HG02970 (cell line): ENCODE data around the gene GADD45G.

Experiments used
- ATAC-seq: cut with Tn5 transposase; IDR thresholded peaks from one replicate; pipeline ENCODE4 v1.9.1; 2021; ENCODE audit warnings: mild to moderate bottlenecking, moderate library complexity, moderate number of reproducible peaks; ENCODE audit not compliant: unreplicated experiment, low FRiP score

GADD45G gene

DNA sequence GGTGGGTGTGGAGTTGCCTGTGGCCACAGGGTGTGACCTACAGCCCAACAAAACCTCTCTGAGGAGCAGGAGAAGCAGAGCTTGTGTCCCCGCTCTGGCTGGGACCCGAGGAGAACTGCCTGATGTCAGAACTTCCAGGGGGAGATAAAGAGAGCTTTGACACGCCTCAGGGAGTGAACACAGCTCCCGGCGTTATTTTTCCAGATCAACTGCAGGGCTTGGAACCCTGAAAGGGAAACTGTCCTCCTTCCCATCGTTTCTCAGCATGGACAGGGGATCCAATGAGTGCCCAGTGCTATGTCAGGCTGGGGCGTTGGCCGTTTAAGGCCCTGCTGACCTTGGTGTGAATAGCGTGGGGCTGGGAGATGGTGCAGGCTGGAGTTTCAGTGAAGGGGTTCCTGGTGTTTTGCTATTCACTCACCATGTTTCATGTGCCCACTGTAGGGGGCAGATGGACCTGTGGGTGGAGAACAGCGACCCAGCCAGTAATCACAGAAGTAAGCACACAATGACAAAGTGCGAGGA is 22.0 kb downstream of the GADD45G start:
- no peak for ATAC-seq

DNA sequence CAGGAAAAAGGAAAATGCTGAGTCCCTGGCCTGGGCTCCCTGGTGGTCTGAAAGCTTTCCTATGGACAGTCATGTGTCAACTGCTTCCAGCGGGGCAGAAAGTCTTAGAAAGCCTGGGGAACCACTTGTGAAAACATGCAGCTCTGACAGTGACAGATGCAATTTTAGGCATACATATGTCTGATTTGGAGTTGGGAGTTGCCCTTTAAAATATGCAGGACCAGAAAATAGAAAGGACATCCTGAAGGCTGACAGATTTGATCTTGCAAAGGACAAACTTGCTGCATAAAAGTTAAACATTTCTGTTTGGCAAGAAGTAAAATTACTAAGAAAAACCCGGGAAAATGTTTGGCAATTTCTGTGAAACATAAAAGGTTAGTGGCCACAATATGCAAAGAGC is 23.8 kb downstream of the GADD45G start:
- no peak for ATAC-seq

DNA sequence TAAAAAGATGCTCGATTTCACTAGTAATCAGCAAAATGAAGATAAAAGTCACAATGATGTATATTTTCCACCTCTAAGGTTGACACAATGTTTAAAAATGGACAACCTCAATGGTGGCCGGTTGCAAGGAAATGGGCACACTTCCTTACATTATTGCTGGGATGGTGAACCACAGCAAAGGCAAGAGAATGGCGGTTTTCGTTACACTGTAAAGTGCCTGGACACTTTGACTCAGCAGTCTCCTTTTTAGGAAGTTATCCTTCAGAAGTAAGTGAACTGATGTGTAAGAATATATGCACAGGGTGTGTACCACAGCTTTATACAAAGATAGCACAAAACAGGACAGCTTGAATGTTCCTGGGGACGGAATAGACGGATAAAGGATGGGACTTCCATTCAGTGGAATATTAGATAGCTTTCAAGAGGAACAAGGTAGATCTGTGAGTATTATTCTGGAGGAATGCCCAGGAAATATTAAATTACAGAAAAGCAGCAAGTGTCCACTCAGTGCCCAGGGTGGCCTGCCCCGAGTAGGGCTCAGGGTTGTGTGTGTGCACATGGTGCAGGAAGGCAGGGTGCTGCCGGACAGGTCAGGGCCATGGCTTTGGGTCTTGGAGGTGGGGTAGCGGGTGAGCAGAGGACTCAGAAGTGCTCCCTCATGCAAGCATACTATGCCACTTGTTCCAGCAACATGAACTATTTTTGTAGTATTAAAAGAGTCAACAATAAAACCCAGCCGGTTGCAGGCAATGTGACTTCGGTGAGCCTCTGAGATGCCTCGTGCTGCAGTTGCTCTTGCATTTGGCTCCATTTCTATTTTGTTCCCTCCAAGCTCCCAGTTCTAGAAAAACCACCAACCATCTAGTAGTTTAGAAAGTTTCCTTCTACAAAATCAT is 24.5 kb downstream of the GADD45G start:
- ATAC-seq: no peak

DNA sequence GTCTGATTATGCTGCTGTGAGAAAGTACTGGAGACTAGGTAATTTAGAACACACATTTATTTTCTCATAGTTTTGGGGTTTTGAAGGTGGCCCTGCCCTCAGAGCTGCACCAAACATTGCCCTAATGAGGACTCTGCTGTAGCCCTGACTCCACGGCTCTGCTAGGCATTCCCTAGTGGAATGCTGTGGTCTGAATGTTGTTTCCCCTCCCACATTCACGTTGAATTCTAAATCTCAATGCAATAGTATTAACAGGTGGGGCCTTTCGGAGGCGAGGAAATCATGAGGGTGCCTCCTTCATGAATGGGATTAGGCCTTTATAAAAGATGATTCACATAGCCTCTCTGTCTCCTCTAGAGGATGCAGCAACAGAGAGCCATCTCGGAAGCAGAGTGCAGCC is 25.7 kb downstream of the GADD45G start:
- no peak for ATAC-seq

DNA sequence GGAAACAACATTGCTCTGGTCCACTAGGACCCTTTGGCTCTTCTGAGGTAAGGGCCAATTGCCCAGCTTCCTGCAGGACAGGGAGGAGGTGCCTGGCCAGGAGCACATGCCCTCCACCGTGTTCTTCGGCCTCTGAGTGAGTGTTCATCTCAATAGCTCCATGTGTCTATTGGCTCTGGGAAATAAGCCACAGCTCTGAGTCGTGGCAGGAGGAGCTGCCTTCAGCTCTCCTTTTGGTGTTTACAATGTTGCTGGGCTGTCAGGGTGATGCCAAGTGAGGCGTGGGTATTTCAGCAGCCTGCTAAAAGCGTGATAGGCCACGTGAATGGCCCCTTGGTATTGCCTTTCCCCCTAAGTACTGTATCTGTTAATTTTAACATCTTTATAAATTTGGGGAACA is 26.6 kb downstream of the GADD45G start:
- no peak for ATAC-seq

DNA sequence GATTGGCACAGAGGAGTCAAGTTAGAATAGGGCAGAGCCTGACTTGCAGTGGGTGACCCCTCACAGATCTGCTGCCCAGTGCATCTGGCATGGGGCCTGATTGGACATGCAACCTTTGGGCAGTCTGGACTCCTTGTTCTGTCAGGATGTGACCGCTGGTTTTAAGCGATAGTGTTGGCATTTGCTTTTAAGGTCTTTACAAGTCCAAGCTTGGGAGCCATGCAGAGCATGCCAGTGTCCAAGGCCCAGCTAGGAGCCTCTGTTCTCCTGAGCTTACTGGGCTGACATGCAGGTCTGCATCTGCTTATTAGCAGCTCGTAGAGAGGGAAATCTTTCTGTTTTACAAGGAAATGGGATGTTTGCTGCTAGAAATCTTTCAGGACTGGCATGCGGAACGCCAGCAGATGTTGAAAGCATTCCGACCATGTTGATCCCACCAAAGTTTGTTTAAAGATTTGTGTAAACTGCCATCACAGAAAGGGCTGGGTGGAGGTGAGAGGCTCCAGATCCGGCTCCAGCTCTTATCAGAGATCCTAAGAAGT is 27.5 kb downstream of the GADD45G start:
- ATAC-seq: no peak

DNA sequence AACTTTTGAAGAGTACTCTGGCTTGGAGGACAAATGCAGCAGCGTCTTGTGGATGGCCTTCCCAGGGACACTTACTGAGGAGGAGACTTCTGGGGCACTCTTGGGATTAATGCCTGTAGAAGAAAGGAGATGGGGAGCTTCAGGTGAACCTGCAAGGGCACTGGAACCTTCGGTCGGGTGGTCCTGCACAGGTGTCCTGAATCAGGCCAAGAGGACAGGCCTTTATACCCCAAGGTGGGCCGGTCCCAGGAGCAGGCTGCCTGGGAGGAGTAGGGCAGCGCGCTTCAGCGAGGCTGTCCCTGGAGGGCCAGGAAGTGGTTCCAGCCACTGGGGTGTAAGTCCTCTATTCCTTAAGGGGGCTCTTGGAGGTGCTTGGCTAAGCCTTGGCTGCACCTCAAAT is 27.9 kb downstream of the GADD45G start:
- no peak for ATAC-seq

DNA sequence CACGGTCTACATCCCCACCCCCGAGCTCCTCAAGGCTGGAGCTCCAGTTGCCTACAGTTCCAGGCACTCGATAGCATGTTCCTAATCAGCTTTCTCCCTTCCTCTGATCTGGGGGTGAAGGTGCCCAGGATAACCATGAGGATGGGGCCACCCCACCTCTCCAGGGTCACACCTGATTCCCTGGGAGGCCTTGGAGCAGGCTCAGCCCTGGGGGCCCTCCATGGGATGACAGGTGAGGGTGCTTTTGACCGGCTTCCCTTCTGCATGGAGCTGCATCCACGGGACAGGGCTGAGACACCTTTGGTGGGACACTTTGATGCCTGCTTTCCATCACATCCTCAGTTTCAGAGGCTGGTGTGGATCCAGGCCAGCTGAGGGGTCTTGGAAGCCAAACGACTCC is 28.6 kb downstream of the GADD45G start:
- no peak for ATAC-seq

DNA sequence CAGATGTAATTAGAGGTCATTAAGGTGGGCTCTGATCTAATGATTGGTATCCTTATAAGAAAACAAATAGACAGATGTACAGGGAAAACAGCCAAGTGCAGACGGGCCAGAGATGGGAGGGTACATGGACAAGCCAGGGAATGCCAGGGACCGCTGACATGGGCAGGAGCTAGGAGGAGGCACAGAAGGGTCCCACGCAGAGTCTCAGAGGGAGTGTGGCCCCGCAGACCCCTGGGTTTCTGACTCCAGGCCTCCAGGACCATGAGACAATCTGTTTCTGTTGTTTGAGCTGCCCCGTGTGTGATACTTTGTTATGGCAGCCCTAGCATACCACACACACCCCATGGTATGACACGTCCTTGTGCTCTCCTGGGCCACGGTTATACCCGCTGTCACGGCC is 29.1 kb downstream of the GADD45G start:
- no peak for ATAC-seq

DNA sequence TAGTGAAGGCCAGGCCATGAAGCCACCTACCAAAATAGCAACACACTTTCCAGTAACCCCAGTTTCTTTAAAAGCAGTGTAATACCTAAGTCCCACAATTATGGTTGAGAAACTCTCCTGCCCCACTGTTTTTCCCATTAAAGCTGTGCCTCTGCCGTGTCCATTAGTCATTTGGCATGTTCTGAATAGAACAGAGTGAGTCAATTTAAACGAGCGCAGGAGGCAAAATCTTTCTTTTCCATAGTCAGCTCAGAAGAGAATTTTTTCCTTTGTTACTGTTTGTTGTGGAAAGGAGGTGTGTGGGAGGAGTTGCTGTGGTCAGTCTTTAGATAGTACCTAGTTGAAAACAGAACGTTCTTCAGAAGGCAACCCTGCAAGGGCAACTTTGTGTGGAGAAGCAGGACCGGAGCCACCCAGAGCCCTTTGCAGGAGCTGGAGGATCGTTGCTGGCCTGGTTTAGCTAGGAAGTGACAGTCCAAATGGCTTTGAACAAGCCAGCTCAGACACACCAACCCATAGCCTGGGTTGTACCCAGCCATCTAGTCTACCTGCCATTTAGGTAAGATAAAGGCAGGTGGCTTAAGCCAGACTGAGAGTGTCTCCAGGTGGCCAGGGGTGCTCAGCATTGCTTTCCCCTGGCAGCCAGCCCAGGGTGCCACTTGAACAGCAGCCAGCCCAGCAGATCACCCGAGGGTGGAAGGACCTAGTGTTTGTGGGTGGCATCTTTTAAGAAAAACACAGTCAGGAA is 30.4 kb downstream of the GADD45G start:
- no peak for ATAC-seq

DNA sequence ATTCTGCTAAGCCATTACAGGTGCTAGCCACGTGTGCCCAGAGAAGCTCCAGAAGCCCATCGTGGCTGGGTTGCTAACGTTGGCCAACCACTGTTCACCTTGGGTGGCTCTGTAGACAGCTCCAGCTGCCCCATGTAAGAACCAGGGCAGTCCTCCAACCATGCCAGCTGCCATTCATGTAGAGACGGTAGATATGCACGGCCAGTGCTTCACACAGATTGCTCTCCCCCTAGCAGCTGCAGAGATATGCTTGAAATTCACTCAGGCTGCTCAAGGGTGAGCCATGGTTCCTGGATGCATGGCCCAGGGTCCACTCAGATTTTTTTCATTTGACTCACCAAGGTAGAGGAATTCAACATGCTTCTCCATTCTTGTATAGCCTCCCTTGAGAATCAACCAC is 31.0 kb downstream of the GADD45G start:
- ATAC-seq: no peak

DNA sequence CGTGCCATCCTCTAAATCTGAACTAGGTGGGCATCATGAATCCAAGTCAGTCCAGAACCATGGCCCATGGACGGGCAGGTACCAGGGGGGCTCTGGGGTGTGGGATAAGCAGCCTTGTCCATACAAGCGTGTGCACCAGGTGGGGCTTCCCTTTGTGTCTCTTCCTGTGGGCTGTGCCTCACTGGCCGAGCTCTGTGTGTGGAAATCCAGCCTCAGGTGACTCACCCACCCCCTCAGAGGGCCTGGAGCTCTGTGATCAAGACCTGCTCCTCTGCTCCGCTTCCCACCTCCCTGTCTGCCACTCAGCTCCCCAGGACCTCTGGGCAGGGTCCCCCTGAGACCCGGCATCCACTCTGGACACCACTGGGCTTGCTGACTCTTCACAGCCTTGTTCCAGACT is 33.0 kb downstream of the GADD45G start:
- ATAC-seq: no peak

DNA sequence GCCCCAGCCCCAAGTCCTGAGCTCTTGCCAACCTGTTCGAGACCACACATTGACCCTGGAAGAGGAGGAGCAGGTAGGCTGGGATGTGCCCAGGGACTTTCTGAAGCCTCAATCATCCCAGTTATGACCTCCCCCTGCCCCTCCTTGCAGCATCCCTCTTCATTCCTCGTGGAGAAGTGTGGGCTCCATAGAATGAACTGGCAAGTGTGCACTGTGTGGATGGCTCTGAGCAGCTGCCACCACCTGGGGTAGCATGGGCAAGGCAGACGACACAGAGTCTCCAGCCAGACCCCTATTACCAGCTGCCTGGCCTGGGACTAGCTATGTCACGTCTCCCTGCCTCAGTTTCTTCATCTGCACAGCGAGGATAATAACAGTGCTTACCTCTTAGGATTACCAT is 33.5 kb downstream of the GADD45G start:
- no peak for ATAC-seq

DNA sequence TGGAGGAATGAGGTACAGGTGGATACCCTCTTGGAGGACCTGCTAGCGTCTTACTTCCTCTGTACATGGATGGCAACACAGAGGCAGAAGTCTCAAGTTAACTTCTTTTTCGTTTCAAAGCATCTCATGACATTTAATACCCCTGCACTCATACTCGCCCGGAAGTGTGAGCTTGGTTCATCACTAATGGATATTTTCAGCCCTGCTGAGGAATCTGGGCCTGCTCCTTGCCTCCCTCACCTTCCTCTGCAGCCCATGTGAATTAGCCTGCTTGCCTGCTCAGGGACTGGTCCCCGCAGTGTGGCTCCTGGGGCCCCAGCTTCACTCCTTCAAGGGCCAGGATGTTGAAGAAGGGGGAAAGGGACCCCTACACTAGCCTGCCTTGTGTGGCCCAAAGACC is 34.1 kb downstream of the GADD45G start:
- ATAC-seq: no peak

DNA sequence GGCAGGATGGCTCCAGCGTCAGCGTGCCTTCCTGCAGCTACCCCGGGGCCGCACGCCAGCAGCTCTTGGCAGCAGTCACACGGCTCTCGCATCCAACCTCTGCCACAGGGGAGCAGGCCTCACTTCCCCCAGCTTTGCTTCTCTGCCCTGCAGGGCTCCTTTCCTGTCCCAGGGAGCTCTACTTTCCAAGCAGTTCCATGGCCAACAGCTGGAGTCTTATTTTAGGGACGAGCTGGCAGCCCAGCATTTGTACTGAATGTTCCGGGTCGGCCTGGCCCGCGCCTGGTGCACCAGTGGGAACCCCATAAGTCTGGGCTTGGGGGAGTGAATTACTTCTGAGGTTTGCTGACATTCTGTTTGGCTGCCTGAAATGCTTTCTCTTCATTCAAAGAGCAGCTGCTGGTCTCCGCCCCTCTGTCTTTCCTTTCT is 34.6 kb downstream of the GADD45G start:
- no peak for ATAC-seq

DNA sequence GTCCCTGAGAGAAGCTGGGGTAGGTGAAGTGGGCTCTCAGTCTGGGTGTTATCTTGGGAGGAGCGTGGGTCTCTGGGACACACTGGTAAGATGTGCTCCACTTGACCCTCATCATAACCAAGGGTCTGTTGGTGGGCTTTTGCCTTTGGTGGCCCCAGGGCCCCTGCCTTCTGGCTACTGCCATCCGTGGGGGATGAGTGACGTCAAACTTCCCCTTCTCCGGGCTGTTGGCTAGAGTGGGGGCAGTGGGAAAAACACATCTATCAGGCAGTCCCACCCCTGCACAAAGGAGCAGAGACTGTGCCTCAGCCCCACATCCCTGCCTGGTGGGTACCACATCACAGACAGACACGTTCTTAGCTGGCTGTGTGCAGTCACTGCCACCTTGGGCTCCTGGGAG is 35.1 kb downstream of the GADD45G start:
- no peak for ATAC-seq

DNA sequence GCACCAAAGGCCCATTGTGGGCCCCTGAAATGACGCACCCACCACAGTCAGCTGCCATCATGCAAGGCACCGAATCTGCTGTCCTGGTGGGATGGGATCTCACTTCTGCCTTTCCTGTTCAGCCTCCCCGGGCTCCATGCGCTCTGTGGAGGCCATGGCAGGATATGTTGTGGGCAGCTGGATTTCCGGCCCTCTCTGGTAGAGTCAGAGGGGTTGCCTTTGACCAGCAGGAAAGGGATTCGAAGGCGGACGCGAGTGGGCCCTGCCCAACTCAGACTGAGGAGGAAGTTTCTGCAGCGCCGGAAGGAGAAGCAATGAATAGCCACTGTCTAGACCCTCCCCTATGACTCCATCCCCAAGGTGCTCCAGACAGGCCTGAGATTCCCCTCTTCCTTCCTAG is 35.5 kb downstream of the GADD45G start:
- no peak for ATAC-seq

DNA sequence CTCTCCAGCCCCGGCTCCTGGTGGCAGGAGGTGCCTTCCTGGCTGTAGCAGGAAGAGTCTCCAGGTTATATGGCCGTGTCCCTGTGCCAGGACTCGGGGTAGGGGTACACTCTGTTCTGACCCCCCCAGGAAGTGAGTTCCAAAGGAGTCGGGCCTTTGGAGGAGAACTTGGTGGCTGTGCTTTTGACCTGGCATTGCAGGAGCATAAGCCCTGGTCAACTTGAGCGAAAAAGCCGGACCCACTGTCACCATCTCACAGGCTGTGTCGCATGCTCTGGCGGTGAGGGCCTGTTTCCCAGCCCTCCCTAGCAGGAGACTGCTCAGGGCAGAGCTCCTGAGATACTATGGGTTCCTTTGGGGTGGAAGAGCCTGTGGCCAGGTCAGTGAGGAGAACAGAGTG is 36.0 kb downstream of the GADD45G start:
- ATAC-seq: no peak

DNA sequence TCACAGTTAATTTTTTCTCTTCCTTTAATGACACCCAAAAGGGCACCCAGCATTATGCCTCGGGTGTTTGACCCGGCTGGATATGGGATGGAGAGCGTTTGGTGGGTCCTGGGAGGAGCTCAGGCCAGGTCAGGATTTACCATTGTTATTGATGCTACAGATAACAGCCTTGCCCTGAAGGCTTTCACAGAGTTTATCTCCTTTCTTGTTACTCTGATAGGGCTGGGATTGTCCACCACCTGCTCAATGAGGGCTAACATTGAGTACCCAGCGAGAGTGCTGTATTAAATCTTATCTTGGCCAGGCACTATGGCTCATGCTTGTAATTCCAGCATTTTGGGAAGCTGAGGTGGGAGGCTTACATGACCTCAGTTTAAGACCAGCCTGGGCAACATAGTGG is 37.2 kb downstream of the GADD45G start:
- ATAC-seq: no peak

DNA sequence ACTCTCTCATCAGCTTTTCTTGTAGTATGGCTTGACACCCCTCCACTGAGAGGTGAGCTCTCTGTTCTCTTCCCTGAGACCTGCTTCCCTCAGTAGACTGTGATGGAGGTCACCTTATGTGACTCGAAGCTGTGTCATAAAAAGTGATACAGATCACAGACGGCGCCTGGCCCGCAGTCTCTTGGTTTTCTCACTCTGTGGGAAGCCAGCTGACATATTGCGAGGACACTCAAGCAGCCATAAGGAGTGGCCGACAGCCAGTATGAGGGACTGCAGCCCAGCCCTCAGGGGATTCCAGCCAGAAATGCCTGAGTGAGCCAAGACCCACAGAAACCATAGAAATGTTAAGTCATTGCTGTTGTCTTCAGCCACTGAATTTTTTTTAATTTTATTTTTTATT is 38.0 kb downstream of the GADD45G start:
- ATAC-seq: no peak

DNA sequence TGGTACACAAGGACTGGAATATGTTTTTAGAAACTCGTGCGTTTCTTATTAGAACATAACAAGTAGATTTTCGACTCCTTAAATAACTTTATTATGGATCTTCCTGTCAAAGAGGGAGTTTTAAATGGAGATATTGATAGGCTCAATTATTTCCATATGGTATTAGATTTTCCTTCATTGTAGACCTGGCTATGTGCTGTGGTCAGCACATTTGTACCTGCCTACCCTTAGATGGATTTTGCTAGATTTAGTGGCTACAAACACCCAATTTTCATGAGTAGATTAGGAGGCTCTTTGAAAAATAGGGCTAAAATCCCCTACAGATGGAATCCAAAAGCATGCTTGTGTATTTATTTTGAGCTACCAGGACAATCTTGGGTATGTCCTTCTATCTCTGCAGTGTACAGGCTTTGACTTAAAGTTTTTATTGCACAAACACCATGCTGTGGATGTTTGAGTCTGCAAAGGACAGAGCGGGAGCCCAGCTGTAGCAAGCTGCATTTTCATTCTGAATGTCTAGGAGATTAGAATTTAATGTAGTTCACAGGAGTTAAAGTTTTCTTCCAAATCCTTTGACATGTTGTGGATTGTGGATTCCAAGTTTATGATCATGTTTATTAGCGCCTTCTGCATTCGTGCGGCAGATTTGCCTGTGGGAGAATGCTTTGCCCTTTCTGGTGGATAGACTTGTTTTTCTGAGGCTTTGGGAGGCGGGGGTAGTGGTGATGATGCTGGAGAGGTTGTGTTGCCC is 41.6 kb downstream of the GADD45G start:
- ATAC-seq: no peak
